ENCODE measurements around the gene LDLRAD4. TPM values are rescaled to one million over a fixed set of nuclear protein-coding genes. Genes with fewer than 3 reads are reported as not detected.

The LDLRAD4 gene
- total RNA-seq, 2 donors from 2014 or later = 11.7 to 17.0 TPM

DNA sequence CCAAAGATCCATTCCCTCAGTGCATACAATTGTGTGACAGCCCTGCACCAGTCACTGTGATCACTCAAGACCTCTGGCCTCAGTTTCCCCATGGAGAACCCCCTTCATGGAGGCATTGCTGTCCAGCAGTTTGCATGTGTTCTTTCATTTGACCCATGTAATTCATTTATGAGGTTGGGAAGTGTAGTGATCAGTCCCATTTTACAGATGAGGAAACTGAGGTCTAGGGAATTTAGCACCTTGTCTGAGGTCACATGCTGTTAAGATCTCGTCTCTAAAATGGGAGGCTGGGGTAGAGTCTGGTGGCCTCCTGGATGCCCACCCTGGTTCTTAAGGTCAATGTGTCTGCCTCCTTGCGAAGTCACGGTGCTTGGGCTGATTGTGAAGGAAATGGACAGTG is 19.1 kb downstream of the LDLRAD4 start:
- H3K4me3 ChIP-seq = no peak overlapping the region
- intact Hi-C loops (cut with DNase I) = no loop called here
- H3K4me1 ChIP-seq = no peaks in the 10 kb centered on the region
- H3K9me3 ChIP-seq = no peaks in the 10 kb centered on the region
- H3K36me3 ChIP-seq = no peaks in the 10 kb centered on the region
- H3K9ac ChIP-seq (ENCODE audit: low read depth in 2 of 2, low read length in 2 of 2) = no peak overlapping the region
- no peak for DNase-seq
- TF ChIP-seq CTCF (IDR thresholded peaks at IDR 0.05) = no peak
- H3K27ac ChIP-seq = no peak overlapping the region
- no peaks in the 10 kb centered on the region for H3K27me3 ChIP-seq

DNA sequence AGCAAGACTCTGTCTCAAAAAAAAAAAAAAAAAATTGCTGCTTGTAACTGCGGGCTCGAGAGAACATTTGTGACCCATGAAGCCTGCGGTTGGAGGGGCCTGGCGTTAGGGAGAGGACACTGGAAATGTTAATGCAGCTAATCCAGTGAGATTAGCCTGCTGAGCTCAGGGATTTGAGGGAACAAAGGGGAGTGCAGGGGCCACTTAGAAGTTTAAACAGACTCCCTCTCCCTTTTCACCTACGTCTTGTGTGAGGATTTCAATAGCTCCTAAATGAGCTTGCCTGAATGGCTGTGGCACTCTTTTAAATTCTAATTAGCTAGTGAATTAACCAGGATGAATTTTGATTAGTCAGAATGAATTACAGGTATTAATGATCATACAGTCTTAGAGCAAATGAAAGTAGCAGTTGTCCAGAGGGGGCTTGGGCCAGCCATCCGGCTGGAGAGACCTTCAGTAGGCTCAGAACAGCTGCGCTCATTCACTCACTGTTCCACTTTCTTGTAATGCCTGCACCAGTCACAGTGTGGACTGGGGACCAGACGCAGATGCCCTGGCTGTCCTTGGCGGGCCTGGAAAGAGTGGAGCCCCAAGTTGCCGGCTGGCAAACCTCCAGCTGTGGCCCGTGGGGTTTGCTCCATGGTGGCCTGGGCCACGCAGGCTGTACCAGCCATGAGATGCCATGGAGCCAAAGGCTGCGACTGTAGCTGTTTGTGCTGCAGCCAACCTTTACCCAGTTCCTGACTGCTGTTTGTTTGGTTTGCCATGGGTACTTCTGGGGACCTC is 20.8 kb downstream of the LDLRAD4 start:
- Histone ChIP-seq H3K4me1 (no peaks in the 10 kb centered on the region), H3K9ac (ENCODE audit: low read depth in 2 of 2, low read length in 2 of 2) (no peak overlapping the region), H3K36me3 (no peaks in the 10 kb centered on the region), H3K4me3 (no peak overlapping the region), H3K9me3 (no peaks in the 10 kb centered on the region), H3K27me3 (no peaks in the 10 kb centered on the region), H3K27ac (no peak overlapping the region)
- DNase-seq = no peak
- intact Hi-C loops (cut with DNase I) = no loop called here
- no peak for TF ChIP-seq CTCF (IDR thresholded peaks at IDR 0.05)

DNA sequence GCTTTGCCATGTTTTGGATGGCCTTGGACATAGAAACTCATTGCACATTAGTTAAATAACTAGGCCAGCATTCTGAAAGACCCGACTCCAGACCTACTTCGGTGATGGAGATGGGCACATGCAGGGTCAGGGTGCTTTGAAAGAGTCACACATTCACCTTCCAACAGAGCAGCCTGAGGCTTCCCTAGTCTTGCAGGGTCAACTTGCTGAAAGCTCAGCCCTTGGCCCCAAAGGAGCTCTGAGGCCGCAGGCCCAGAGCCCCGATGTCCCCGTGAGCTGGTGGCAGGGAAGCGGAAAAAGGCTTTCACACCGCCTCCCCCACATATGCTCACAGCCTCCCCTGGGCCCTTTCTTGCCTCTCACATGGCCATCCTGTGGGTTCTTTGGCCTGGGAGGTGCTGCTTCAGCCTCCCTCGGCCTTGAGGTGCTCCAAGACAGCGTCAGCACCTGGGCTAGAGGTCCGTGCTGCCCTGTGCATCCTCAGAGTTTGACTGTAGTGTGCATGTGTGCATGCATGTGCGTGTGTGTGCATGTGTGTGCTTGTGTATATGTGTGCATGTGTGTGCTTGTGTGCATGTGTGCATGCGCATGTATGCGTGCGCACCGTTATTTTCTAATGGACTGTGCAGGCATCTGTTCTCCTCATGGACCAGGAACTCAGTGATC is 21.6 kb downstream of the LDLRAD4 start:
- Histone ChIP-seq H3K4me3 (no peak overlapping the region), H3K27ac (no peak overlapping the region), H3K36me3 (no peaks in the 10 kb centered on the region), H3K9me3 (no peaks in the 10 kb centered on the region), H3K27me3 (no peaks in the 10 kb centered on the region), H3K4me1 (no peaks in the 10 kb centered on the region), H3K9ac (ENCODE audit: low read depth in 2 of 2, low read length in 2 of 2) (no peak overlapping the region)
- intact Hi-C loops (cut with DNase I) = no loop called here
- no peak for TF ChIP-seq CTCF (IDR thresholded peaks at IDR 0.05)
- no peak for DNase-seq

GRCh38 chr18:13241083-13241892 is 22.7 kb downstream of the LDLRAD4 start:
- H3K9ac ChIP-seq (ENCODE audit: low read depth in 2 of 2, low read length in 2 of 2) = no peak overlapping the region
- intact Hi-C loops (cut with DNase I) = no loop called here
- no peak for TF ChIP-seq CTCF (IDR thresholded peaks at IDR 0.05)
- no peak for DNase-seq
- no peaks in the 10 kb centered on the region for H3K4me1 ChIP-seq
- H3K9me3 ChIP-seq = no peaks in the 10 kb centered on the region
- H3K27ac ChIP-seq = no peak overlapping the region
- no peaks in the 10 kb centered on the region for H3K36me3 ChIP-seq
- no peaks in the 10 kb centered on the region for H3K27me3 ChIP-seq
- no peak overlapping the region for H3K4me3 ChIP-seq

DNA sequence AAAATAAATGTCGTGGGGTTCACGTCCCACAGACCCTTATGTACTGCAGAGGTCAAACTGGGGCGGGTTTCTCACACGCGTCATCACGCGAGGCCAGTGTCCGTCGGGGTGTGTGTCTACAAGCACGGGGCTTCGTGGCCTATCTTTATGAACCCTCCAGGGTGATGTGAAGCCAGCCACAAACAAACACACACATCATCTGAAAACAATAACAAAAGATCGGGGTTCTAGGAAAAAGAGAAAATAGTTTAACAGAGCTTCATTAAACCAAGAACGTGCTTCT is 23.3 kb downstream of the LDLRAD4 start:
- no peaks in the 10 kb centered on the region for H3K9me3 ChIP-seq
- no peaks in the 10 kb centered on the region for H3K4me1 ChIP-seq
- no peak overlapping the region for H3K4me3 ChIP-seq
- DNase-seq = no peak
- no peaks in the 10 kb centered on the region for H3K27me3 ChIP-seq
- H3K27ac ChIP-seq = no peak overlapping the region
- no peaks in the 10 kb centered on the region for H3K36me3 ChIP-seq
- intact Hi-C loops (cut with DNase I) = no loop called here
- TF ChIP-seq CTCF (IDR thresholded peaks at IDR 0.05) = no peak
- no peak overlapping the region for H3K9ac ChIP-seq (ENCODE audit: low read depth in 2 of 2, low read length in 2 of 2)
